HCT116 (cell line): ENCODE measurements around the gene GSG1L. TPM values are rescaled to one million over a fixed set of nuclear protein-coding genes. Genes with fewer than 3 reads are reported as not detected.

Experiments
- ATAC-seq: fragments of 200-7000 bp; cut with Tn5 transposase; 2 replicates; pipeline ENCODE4 v1.9.1; 2020; ENCODE audit warnings: mild to moderate bottlenecking, moderate library complexity
- BruUV-seq: library from RNA; stranded (reverse); fragments of 400-500 nt; replicated peaks from 2 replicates; lab custom pipeline; 2021; lab: Mats Ljungman, UMichigan
- CTCF ChIA-PET: fragments of 300-600 bp; sonication (Branson Sonifier 250); formaldehyde crosslinking; loops from one replicate; lab custom pipeline; 2021; ENCODE audit warnings: antibody characterized with exemption; lab: Charles Lee
- POLR2A ChIA-PET: fragments of 300-600, 350-600 bp; sonication (Branson Sonifier 250); formaldehyde crosslinking; loops from one replicate; lab custom pipeline; 2021; ENCODE audit warnings: antibody characterized with exemption; lab: Charles Lee
- RAD21 ChIA-PET, 2 experiments: fragments of 300-600 bp; sonication (Branson Sonifier 250); formaldehyde crosslinking; loops; one replicate each; lab custom pipeline; 2023; ENCODE audit warnings: low total read pairs in 2 of 2; ENCODE audit not compliant: uncharacterized antibody in 2 of 2, unreplicated experiment in 2 of 2, low non-redundant PET in 1 of 2; lab: Charles Lee
- DNase-seq: peaks from one replicate; pipeline ENCODE4 v3.0.0-alpha.2; 2010; ENCODE audit warnings: low read depth, low spot score
- H2AFZ ChIP-seq: fragments of 200-600 bp; shearing (Covaris generic), sonication (generic); 2 replicates; pipeline ENCODE4 v1.6.1; 2017; ENCODE audit warnings: low read depth, mixed run types, mixed read lengths, antibody characterized with exemption, low read length; ENCODE audit not compliant: poor library complexity, severe bottlenecking
- H3K27ac ChIP-seq: 2 replicates; pipeline ENCODE4 v1.5.1; 2012; ENCODE audit warnings: low read depth, low read length
- H3K27me3 ChIP-seq: fragments of 200-600 bp; sonication (generic); 2 replicates; pipeline ENCODE4 v1.6.1; 2016; ENCODE audit warnings: mixed run types, low read length, mixed read lengths; ENCODE audit not compliant: insufficient read depth
- H3K36me3 ChIP-seq, 2 experiments: fragments of 200-500 bp in 1 of 2; fragments of 200-600 bp in 1 of 2; sonication (Bioruptor generic) in 1 of 2; sonication (generic) in 1 of 2; 2 replicates each; pipeline versions ENCODE4 v1.5.1 to v1.6.1; 2014 to 2016; ENCODE audit warnings: low read length in 2 of 2, inconsistent platforms in 1 of 2, mixed read lengths in 1 of 2, mixed run types in 1 of 2; ENCODE audit not compliant: insufficient read depth in 2 of 2, control insufficient read depth in 1 of 2
- H3K4me1 ChIP-seq, 2 experiments: fragments of 200-600 bp in 1 of 2; sonication (generic) in 1 of 2; 2 replicates each; pipeline versions ENCODE4 v1.5.1 to v1.6.1; 2012 to 2017; ENCODE audit warnings: low read length in 2 of 2, inconsistent platforms in 1 of 2, mild to moderate bottlenecking in 1 of 2, mixed read lengths in 1 of 2, mixed run types in 1 of 2, moderate library complexity in 1 of 2; ENCODE audit not compliant: insufficient read depth in 2 of 2, control insufficient read depth in 1 of 2
- H3K4me2 ChIP-seq: fragments of 200-600 bp; sonication (generic); 2 replicates; pipeline ENCODE4 v1.6.1; 2017; ENCODE audit warnings: mixed run types, low read length, mixed read lengths
- H3K4me3 ChIP-seq, 2 experiments: fragments of 200-600 bp in 1 of 2; sonication (generic) in 1 of 2; replicated peaks in 1 of 2; 2 replicates each; pipeline ENCODE4 v1.5.1; 2011 to 2016; ENCODE audit warnings: low read length in 2 of 2, control low read depth in 1 of 2, low read depth in 1 of 2, mild to moderate bottlenecking in 1 of 2, mixed read lengths in 1 of 2, mixed run types in 1 of 2
- H3K79me2 ChIP-seq: fragments of 200-600 bp; sonication (generic); 2 replicates; pipeline ENCODE4 v1.6.1; 2017; ENCODE audit warnings: mild to moderate bottlenecking, mixed run types, low read length, moderate library complexity, mixed read lengths; ENCODE audit not compliant: insufficient read depth
- H3K9ac ChIP-seq: fragments of 200-600 bp; sonication (generic); 2 replicates; pipeline ENCODE4 v1.6.1; 2016; ENCODE audit warnings: low read length, mixed read lengths
- H3K9me2 ChIP-seq: fragments of 200-600 bp; sonication (generic), shearing (Covaris generic); 2 replicates; pipeline ENCODE4 v1.6.1; 2017; ENCODE audit warnings: mixed run types, mild to moderate bottlenecking, moderate library complexity; ENCODE audit not compliant: insufficient read depth
- H3K9me3 ChIP-seq, 2 experiments: fragments of 200-500 bp in 1 of 2; fragments of 200-600 bp in 1 of 2; sonication (Bioruptor generic) in 1 of 2; sonication (generic) in 1 of 2; 2 replicates each; pipeline ENCODE4 v1.6.1; 2014 to 2017; ENCODE audit warnings: low read length in 2 of 2, mixed read lengths in 2 of 2, inconsistent platforms in 1 of 2, low read depth in 1 of 2, mild to moderate bottlenecking in 1 of 2, mixed run types in 1 of 2, moderate library complexity in 1 of 2; ENCODE audit not compliant: control insufficient read depth in 1 of 2, insufficient read depth in 1 of 2
- H4K20me1 ChIP-seq: fragments of 200-600 bp; sonication (generic), shearing (Covaris generic); 2 replicates; pipeline ENCODE4 v1.6.1; 2017; ENCODE audit warnings: mixed run types, mild to moderate bottlenecking, moderate library complexity; ENCODE audit not compliant: insufficient read depth
- EZH2 ChIP-seq: fragments of 200-600 bp; sonication (generic); IDR thresholded peaks from 2 replicates; pipeline ENCODE4 v1.6.1; 2017; ENCODE audit warnings: antibody characterized with exemption, mixed run types
- EZH2phosphoT487 ChIP-seq: fragments of 200-600 bp; IDR thresholded peaks from 2 replicates; pipeline ENCODE4 v1.6.1; 2018; ENCODE audit warnings: antibody characterized with exemption, borderline replicate concordance
- intact Hi-C: fragments of 100-400 bp; cut with micrococcal nuclease; formaldehyde crosslinking; loops from 2 replicates; pipeline ENCODE4 v1.10.0; 2022
- total RNA-seq: library from RNA; stranded (reverse); gene quantifications from one replicate; pipeline ENCODE4 v1.2.1, GENCODE V29; 2021; ENCODE audit not compliant: unreplicated experiment

GSG1L gene
- total RNA-seq, 1 experiment from 2014 or later, result not detected

DNA sequence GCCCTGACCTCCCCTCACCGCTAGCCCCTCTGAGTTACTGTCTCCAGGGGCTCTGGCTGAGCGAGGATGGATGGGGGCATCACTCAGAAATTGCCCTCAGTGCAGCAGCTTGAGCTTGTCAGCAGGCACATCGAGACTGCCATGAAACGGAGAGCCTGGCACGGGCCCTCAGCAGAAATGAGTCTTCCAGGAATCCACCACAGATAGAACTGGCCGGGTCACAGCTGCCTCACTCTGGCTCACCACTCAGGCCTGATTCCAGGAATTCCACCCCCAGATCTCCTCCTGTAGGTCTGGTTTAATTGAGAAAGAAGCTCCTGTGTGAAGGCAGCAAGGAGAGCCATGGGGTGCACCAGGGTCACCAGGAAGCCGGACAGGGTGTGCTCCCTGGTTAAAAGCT, 85.5 kb downstream of the GSG1L start:
- no peak overlapping the region for H3K27ac ChIP-seq
- peaks cover 0 to 3% of the 10 kb centered on the region in 2 experiments; a peak in 1 of 4 replicates for H3K9me3 ChIP-seq
- ChIA-PET POLR2A (no interaction called here), CTCF (no interaction called here), RAD21 (no interaction called here)
- no TSS peak for BruUV-seq
- H3K9me2 ChIP-seq, result no peaks in the 10 kb centered on the region
- no peaks in the 10 kb centered on the region for H3K27me3 ChIP-seq
- no peak overlapping the region for H2AFZ ChIP-seq
- H3K9ac ChIP-seq, result no peak overlapping the region
- H3K4me3 ChIP-seq, result no peak overlapping the region
- ATAC-seq, result no peak
- no peaks in the 10 kb centered on the region for H3K79me2 ChIP-seq
- intact Hi-C loops, result no loop called here
- TF ChIP-seq EZH2, result no peak
- peaks cover under 1% of the 10 kb centered on the region in 2 experiments; a peak in 3 of 4 replicates for H3K4me1 ChIP-seq
- no peaks in the 10 kb centered on the region for H4K20me1 ChIP-seq
- no peak overlapping the region for H3K4me2 ChIP-seq
- DNase-seq, result no peak
- H3K36me3 ChIP-seq, result no peaks in the 10 kb centered on the region

DNA sequence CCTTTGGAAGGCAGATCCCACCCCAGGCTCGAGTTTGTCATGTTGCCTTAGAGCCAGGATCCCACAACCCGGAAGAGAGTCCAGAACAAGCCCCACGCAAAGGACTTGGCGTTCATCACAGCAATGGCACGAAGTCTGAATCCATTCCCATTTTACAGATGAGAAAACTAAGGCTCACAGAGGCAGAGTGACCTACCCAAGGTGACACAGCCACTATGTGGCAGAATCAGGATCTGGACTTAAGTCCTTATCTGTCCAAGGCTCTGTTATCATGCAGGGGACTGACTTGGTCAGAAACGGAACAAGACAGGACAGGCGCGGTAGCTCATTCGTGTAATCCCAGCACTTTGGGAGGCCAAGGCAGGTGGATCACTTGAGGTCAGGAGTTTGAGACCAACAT, 86.5 kb downstream of the GSG1L start:
- no peak for DNase-seq
- ATAC-seq, result no peak
- no peaks in the 10 kb centered on the region for H4K20me1 ChIP-seq
- no peaks in the 10 kb centered on the region for H3K36me3 ChIP-seq
- H3K4me3 ChIP-seq, result no peak overlapping the region
- H3K4me2 ChIP-seq, result no peak overlapping the region
- TF ChIP-seq EZH2phosphoT487, result no peak
- peaks cover 3 to 6% of the 10 kb centered on the region in 2 experiments; a peak in 3 of 4 replicates for H3K4me1 ChIP-seq
- H3K9me3 ChIP-seq, result no peaks in the 10 kb centered on the region
- no peaks in the 10 kb centered on the region for H3K79me2 ChIP-seq
- no peak overlapping the region for H2AFZ ChIP-seq
- intact Hi-C loops, result no loop called here
- CTCF ChIA-PET, result no interaction called here
- H3K9me2 ChIP-seq, result no peaks in the 10 kb centered on the region
- BruUV-seq, result no TSS peak
- RAD21 ChIA-PET, result no interaction called here
- POLR2A ChIA-PET, result no interaction called here
- no peak overlapping the region for H3K9ac ChIP-seq
- H3K27me3 ChIP-seq, result no peaks in the 10 kb centered on the region
- H3K27ac ChIP-seq, result no peak overlapping the region
